GM18502 (cell line): ENCODE results near the gene LGR4.
A peak's percentile ranks its signal among the peaks of the same experiment; 100 is the strongest.
"Not testable (repeated sequence)": the region's sequence is repeated elsewhere in the genome, so short reads cannot be mapped to it uniquely, and the experiment has no call there.

Source experiments
- ATAC-seq: cut with Tn5 transposase; IDR thresholded peaks from one replicate; pipeline ENCODE4 v1.9.1; 2021; ENCODE audit warnings: mild to moderate bottlenecking; ENCODE audit not compliant: unreplicated experiment, poor library complexity

LGR4 gene

GRCh38 chr11:27472398-27473016 is at the start of gene LGR4:
LGR4 (minus strand) TSS chr11:27472790; CDS start chr11:27472302, 488 bp downstream.
- ATAC-seq: peak; percentile 92

GRCh38 chr11:27520226-27520625 is 47.6 kb upstream of the LGR4 start:
- ATAC-seq: no peak

DNA sequence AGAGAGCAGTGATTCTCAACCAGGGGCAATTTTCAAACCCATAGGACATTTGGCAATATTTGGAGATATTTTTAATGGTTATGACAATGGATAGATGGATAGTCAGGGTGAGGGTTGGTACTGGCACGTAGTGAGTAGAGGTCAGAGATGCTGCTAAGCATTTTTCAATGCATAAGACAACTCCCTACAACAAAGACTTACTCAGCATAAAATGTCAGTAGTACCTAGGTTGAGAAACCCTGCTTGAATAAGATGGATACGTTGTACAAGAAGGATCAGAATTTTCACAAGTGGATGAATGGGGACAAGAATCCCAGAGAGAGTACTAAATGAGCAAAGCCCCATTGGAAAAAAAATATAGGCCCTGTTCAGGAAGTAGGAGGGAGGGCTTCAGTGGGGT is 45.9 kb upstream of the LGR4 start:
- ATAC-seq: no peak

- ATAC-seq: not testable (repeated sequence)
These were observed 44.9 kb upstream of the LGR4 start for GRCh38 chr11:27517490-27517889.

- no peak for ATAC-seq
These were observed 42.0 kb upstream of the LGR4 start for GRCh38 chr11:27514558-27514957.

DNA sequence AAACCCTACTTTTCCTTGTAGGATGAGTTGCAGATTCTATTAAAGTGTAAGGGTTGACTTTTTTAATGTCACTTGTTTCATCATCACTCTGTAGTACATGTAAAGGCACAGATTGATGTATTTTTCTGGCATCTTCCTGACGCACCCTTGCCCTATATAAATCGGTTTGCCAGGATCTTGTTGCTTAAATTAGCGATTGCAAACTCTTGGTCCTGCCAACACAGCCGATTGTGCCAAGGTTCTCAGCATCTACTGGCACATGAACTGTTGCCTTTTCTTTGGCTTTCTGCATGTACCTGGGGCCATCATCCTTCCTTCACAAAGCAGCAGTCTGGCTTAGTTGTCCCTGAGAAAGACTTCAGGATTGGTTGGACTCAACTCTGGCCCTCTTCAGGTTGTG is 41.5 kb upstream of the LGR4 start:
- ATAC-seq: no peak

DNA sequence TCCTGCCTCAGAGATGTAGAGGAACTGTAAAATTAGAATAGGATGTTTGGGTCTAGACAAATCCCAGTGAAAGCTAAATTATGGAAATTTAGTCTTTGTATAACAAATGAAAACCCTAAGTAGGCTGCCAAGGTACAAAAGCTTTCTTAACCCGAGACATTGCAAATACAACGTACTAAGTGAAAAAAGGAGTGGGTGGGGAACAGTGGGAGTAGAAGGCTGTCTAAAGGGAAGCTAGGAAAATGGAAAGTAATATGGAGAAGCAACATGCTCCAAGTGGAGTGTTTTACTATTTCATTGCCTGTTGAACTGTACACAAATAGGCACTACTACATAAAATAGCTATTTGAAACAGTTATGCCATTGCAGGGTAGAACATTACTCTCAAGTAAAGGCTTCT is 40.8 kb upstream of the LGR4 start:
- ATAC-seq: no peak

- no peak for ATAC-seq
These were observed 39.6 kb upstream of the LGR4 start for GRCh38 chr11:27512238-27512637.

DNA sequence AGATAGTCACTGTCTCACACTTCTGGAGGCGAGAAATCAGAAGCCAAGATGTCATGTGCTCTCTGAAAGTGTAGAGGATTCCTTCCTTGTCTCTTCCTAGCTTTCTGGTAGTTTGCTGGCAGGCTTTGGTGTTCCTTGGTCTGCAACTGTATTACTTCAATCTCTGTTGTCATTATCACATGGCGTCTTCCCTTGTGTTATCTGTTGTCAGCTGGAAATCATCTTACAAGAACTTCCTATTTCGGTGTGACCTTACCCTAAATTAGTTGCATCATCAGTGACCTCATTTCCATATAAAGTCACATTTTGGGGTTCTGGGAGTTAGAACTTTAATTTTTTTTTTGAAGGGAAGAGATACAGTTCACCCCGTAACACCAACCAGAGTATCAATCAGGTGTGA is 37.3 kb upstream of the LGR4 start:
- no peak for ATAC-seq

DNA sequence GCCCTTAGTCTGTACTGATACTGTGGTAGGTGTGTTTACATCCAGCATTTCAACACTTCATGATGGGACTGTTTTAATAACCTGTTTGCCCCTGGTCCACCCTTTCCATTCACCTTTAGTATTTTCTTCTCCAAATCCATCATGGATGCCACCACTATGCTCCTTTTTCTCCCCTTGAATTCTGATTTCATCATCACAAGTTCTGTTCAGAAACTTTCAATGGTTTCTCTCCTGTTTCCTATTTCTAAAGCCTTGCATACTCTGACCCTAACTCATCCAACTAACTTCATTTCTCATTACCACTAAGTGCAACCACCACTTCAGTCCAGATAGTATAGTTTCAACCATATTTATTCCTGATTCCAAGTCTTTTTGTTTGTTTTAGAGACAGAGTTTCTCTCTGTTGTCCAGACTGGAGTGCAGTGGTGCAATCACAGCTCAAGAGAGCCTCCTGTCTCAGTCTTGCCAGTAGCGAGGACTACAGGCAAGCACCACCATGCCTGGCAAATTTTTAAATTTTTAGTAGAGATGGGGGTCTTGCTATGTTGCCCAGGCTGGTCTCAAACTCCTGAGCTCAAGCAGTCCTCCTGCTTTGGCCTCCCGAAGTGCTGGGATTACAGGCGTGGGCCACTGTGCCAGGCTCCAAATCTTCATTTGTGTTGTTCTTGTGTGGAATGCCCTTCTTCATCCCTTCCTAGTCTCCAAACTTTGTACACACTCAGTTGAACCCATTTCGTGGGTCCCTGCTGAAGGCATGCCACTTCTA is 35.1 kb upstream of the LGR4 start:
- ATAC-seq: no peak

GRCh38 chr11:27506200-27507182 is 33.9 kb upstream of the LGR4 start, which contains the start of gene LIN7C:
LIN7C (minus strand) TSS chr11:27506769; CDS start chr11:27506752, 17 bp downstream.
- peak; percentile 96 for ATAC-seq

DNA sequence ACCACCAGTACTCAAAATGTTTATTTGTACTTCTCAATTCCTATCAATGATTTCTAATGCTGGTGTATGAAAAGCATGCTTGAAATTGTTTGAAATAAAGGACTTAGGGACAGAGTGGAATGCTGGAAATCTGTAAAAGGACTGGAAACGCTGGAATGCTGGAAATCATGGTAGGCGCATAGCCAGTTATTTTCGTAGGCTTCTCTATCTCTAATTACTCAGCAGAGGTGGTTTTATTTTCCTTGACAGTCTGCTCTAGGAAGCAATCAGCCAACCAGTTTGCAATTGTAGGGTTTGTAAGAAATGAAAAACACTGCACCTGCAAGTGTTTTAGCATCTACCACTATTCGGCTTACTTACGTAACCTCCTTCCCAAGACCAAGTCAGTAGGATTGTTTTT is 33.2 kb upstream of the LGR4 start:
- ATAC-seq: peak; percentile 1

DNA sequence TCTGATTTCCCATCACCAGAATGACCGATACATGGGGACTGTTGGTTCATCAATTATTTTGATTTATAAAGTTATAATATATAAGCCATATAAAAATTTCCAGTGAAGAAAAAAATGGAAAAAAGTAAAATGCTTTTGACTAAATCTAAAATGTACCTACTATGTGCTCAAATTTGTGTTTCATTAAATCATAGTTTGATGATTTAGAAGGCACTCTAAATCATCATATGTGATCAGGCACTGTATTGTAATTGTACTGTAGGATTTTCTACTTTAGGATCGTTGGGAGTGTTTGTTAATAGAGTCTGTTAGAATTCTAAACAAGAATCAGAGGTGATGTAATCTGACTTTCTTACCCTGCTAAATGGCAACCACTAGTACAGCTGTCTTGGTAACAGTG is 31.6 kb upstream of the LGR4 start:
- no peak for ATAC-seq

DNA sequence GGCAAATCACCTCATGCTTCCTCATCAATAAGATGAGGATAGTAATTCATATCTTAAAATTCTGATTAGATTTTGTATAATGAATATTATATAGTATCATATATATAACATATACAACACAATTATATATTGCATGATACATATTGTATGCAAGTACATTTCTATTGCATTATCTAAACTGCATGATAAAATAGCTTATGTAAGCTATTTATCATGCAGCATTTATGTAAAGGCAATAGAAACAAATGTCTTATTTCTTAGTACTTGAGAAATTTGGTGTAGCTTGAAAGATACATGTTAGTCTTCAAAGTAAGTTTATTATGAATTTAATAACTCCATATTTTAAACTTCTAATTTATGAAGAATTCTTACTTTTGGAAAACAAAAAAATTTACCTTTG is 28.5 kb upstream of the LGR4 start:
- no peak for ATAC-seq

DNA sequence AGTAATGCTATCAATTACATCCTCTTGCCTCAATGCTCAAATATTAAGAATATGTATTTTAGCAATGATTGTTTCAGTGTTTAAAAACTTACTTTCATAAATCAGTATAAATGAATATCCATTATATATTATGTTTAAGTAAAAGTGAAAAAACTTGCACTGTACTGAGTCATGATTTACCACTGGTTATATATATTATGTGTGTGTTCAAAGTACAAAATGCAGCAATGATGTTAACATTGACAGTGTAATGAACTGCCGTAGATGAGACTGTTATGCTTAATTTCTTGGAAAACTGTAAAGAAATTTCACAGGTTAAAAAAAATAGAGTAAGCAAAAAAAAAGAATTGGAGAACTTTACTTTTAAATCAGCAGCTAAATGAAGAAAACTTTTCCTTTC is 25.3 kb upstream of the LGR4 start:
- ATAC-seq: no peak

GRCh38 chr11:27497284-27497866 is 24.8 kb upstream of the LGR4 start:
- peak; percentile 79 for ATAC-seq

DNA sequence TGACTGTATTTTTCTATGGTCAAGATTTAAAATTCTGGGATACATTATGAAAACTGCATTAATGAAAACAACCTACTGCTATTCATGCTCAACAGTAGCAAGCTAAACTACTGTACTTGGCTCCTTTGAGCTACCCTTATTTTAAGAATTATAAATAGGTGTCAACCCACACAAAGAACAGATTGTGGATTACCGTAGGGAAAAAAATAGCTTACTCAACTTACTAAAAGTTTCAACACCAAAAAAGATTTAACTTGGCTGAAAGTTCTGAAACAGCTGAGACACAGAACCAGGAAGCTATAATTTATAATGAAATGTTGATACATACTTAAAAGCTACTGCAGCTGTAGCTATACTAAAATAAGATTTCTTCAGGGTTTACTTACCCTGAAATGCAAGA is 23.9 kb upstream of the LGR4 start:
- no peak for ATAC-seq

GRCh38 chr11:27495710-27496300 is 23.2 kb upstream of the LGR4 start:
- ATAC-seq: no peak

- ATAC-seq: no peak
These were observed 16.5 kb upstream of the LGR4 start for GRCh38 chr11:27489092-27489491.

DNA sequence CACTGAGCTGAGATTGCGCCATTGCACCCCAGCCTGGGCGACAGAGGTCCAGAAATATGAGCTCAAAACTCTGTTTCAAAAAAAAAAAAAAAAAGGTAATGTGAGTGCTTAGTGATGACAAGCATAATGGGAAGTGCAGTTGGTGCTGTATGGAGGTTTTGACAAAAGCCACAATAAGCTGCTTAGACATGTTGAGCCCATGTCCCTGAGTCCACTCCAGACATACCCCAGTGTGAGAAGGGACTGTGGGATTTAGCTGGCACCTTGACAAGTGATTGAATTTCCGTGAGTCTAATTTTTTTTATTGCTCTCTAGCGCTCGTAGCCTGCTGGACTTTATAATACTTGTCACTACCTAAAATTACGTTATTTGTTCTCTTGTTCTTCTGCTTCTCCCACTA is 15.1 kb upstream of the LGR4 start:
- no peak for ATAC-seq
